Measurements from ENCODE around the gene C16orf86.

GRCh38 chr16:67683767-67684166, 17.2 kb downstream of the C16orf86 start:
- TF ChIP-seq POLR2AphosphoS5 (IDR thresholded peaks at IDR 0.05; ENCODE audit: low read depth, low read length) (no peak), CTCF (IDR thresholded peaks at IDR 0.05 in 2 of 3, conservative IDR thresholded peaks at IDR 0.05 in 1 of 3; ENCODE audit: borderline replicate concordance in 1 of 3, insufficient read depth in 1 of 3, low read depth in 2 of 3, low read length in 2 of 3) (no peak), SIN3A (IDR thresholded peaks at IDR 0.05; ENCODE audit: low read depth) (no peak), ELF1 (IDR thresholded peaks at IDR 0.05; ENCODE audit: borderline replicate concordance, low read depth) (no peak), POLR2A (IDR thresholded peaks at IDR 0.05; ENCODE audit: borderline replicate concordance, extremely low read depth, insufficient read depth, insufficient read length) (no peak), MAX (IDR thresholded peaks at IDR 0.05) (no peak), JUND (IDR thresholded peaks at IDR 0.05) (no peak), TCF7L2 (IDR thresholded peaks at IDR 0.05; ENCODE audit: borderline replicate concordance, extremely low read depth, insufficient read depth, insufficient read length) (no peak)

All from HCT116 (cell line).